Myocyte (in vitro differentiated cells): ENCODE data around the gene RASSF1. TPM values are rescaled to one million over a fixed set of nuclear protein-coding genes. Genes with fewer than 3 reads are reported as not detected.
"Not testable (repeated sequence)": the region's sequence is repeated elsewhere in the genome, so short reads cannot be mapped to it uniquely, and the experiment has no call there.

Experiments used
- DNase-seq: peaks from one replicate; pipeline ENCODE4 v3.0.0-alpha.2; 2012; ENCODE audit warnings: low read depth
- total RNA-seq: library from RNA; depleted of rRNA; stranded (reverse); fragments of >200 nt; gene quantifications from 2 replicates; pipeline ENCODE4 v1.2.3, GENCODE V29; 2014

The RASSF1 gene
- total RNA-seq, 1 donor from 2014 or later, result 16.2 TPM

DNA sequence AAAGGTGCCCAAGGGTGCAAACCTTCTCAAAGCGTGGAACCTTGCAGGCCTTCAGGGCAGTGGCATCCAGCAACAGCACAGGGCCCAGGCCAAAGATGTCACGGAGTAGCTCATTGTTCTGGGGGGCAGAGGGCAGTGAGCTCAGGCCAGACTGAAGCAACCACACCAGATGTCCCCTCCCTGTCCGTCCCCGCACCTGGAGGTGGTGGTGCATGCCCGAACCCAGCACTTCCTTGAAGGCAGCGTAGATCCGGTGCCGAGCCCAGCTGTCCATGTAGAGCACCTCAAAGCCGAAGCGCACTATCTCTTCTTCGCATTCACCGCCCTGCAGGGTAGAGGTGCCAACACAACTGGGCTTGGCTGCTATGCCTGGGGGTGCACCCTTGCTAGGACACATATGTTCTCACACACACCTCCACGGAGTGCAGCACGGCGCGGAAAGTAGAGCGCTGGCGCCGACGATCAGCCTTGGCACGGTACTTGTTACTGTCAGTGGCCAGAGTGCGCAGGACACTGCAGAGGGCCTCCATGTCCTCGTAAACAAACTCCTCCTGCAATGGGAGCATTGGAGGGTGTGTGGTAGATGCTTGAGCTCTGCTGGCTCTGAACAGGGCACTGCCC is 52.1 kb downstream of the RASSF1 start:
- DNase-seq, result no peak

- DNase-seq, result no peak
These were observed 53.4 kb downstream of the RASSF1 start for GRCh38 chr3:50287262-50287661.

DNA sequence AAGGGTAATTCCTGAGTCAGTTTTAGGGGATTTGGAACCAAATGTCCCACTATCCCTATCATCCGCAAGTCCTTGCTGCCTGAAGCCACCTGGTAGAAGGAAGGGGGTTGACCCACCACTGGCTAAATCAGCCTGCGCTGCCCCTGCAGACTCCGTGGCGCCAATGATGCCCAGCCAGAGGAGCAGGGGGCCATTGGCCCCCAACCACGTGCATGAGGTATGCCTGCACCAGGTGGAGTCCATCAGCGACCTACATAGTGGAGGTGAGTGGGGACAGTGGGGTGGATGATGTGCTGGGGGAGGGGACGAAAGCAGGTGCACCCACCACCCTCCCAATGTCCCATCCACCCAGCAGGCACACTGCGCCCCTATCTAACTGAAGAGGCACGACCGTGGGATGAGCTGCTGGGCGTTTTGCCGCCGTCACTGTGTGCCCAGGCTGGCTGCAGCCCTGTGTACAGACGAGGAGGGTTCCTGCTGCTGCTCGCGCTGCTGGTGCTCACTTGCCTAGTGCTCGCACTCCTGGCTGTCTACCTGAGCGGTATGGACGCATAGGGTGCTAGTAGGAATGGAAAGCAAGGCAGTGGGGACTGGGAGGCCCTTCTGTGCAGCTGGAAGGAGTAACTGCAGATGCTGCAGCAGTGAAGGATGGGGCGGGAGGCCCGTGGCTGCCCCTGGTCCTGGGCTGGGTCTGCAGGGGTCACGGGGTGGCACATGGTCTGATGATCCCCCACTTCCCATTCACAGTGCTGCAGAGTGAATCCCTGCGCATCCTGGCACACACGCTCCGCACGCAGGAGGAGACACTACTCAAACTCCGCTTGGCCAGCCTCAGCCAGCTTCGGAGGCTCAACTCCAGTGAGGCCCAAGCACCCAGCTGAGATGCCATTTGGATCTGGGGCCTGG is 54.1 kb downstream of the RASSF1 start:
- no peak for DNase-seq

GRCh38 chr3:50284121-50284520 is 56.5 kb downstream of the RASSF1 start:
- not testable (repeated sequence) for DNase-seq

Other genes starting within 250 kb of the RASSF1 start
- 0.51 and 1.6 TPM in 2 replicates for gene SEMA3F, start 185.5 kb downstream of the RASSF1 start, total RNA-seq
- 1.9 and 4.4 TPM in 2 replicates for gene GNAT1, start 149.2 kb downstream of the RASSF1 start, total RNA-seq
- gene SLC38A3, start 135.6 kb downstream of the RASSF1 start, total RNA-seq, result 9.1 and 42.7 TPM in 2 replicates
- 137 and 138 TPM in 2 replicates for gene GNAI2, start 104.6 kb downstream of the RASSF1 start, total RNA-seq
- 8.3 and 14.0 TPM in 2 replicates for gene SEMA3B, start 71.7 kb downstream of the RASSF1 start, total RNA-seq
- 0.47 and 2.7 TPM in 2 replicates for gene LSMEM2, start 61.7 kb downstream of the RASSF1 start, total RNA-seq
- 99.0 and 99.1 TPM in 2 replicates for gene IFRD2, start 48.4 kb downstream of the RASSF1 start, total RNA-seq
- gene HYAL3, start 41.4 kb downstream of the RASSF1 start, total RNA-seq, result 2.9 and 7.4 TPM in 2 replicates
- gene NAA80, start 41.4 kb downstream of the RASSF1 start, total RNA-seq, result 16.7 and 20.1 TPM in 2 replicates
- gene HYAL1, start 37.3 kb downstream of the RASSF1 start, total RNA-seq, result 0.26 and 0.56 TPM in 2 replicates
- gene HYAL2, start 18.1 kb downstream of the RASSF1 start, total RNA-seq, result 81.0 and 91.1 TPM in 2 replicates
- 32.9 and 39.7 TPM in 2 replicates for gene TUSC2, start 12.6 kb downstream of the RASSF1 start, total RNA-seq
- 0.19 and 0.47 TPM in 2 replicates for gene ZMYND10, start 4.9 kb upstream of the RASSF1 start, total RNA-seq
- gene NPRL2, start 9.9 kb upstream of the RASSF1 start, total RNA-seq, result 24.6 and 27.6 TPM in 2 replicates
- 16.7 and 25.2 TPM in 2 replicates for gene CYB561D2, start 10.0 kb upstream of the RASSF1 start, total RNA-seq
- 61.7 and 69.0 TPM in 2 replicates for gene TMEM115, start 18.7 kb upstream of the RASSF1 start, total RNA-seq
- gene CACNA2D2, start 162.8 kb upstream of the RASSF1 start, total RNA-seq, result not detected in 2 replicates
- 14.0 and 18.6 TPM in 2 replicates for gene C3orf18, start 226.9 kb upstream of the RASSF1 start, total RNA-seq
- 6.2 and 9.7 TPM in 2 replicates for gene HEMK1, start 228.7 kb upstream of the RASSF1 start, total RNA-seq